Glutamatergic neuron (in vitro differentiated cells): Measurements from ENCODE around the gene TNFAIP1. TPM values are rescaled to one million over a fixed set of nuclear protein-coding genes. Genes with fewer than 3 reads are reported as not detected.
A peak's percentile ranks its signal among the peaks of the same experiment; 100 is the strongest.
"Not testable (repeated sequence)": the region's sequence is repeated elsewhere in the genome, so short reads cannot be mapped to it uniquely, and the experiment has no call there.

Experiments
- DNase-seq: peaks from one replicate; pipeline ENCODE4 v3.0.0; 2022
- H3K27ac Mint-ChIP-seq: one replicate; pipeline ENCODE4 v1.8.0; 2020; ENCODE audit warnings: mild to moderate bottlenecking, mixed read lengths, inconsistent platforms; ENCODE audit not compliant: unreplicated experiment
- H3K27me3 Mint-ChIP-seq: one replicate; pipeline ENCODE4 v1.8.0; 2020; ENCODE audit warnings: mild to moderate bottlenecking, moderate library complexity, mixed read lengths, inconsistent platforms; ENCODE audit not compliant: unreplicated experiment
- H3K36me3 Mint-ChIP-seq: one replicate; pipeline ENCODE4 v1.8.0; 2020; ENCODE audit warnings: mild to moderate bottlenecking, mixed read lengths, inconsistent platforms; ENCODE audit not compliant: unreplicated experiment
- H3K4me1 Mint-ChIP-seq: one replicate; pipeline ENCODE4 v1.8.0; 2020; ENCODE audit warnings: mild to moderate bottlenecking, low read depth, mixed read lengths, inconsistent platforms; ENCODE audit not compliant: unreplicated experiment
- H3K4me3 Mint-ChIP-seq: one replicate; pipeline ENCODE4 v1.8.0; 2020; ENCODE audit warnings: mild to moderate bottlenecking, mixed read lengths, inconsistent platforms; ENCODE audit not compliant: unreplicated experiment
- H3K9me3 Mint-ChIP-seq: one replicate; pipeline ENCODE4 v1.8.0; 2020; ENCODE audit warnings: mild to moderate bottlenecking, moderate library complexity, mixed read lengths, inconsistent platforms; ENCODE audit not compliant: unreplicated experiment
- CTCF ChIP-seq: fragments of 200-600 bp; sonication (generic); IDR thresholded peaks from one replicate; pipeline ENCODE4 v1.5.0; 2021; ENCODE audit not compliant: partially characterized antibody, unreplicated experiment
- long read RNA-seq: library from polyadenylated mRNA; unstranded; transcript quantifications from one replicate; pipeline ENCODE4 v2.0.0, GENCODE V29; 2020; ENCODE audit not compliant: unreplicated experiment
- total RNA-seq: library from RNA; stranded (reverse); fragmentation: NEBNext Ultra II Directional; extraction: Animal tissue kit (Norgen Biotek cat#: 25700); gene quantifications from one replicate; pipeline ENCODE4 v1.2.1, GENCODE V29; 2021; ENCODE audit not compliant: unreplicated experiment

Gene TNFAIP1, protein sequence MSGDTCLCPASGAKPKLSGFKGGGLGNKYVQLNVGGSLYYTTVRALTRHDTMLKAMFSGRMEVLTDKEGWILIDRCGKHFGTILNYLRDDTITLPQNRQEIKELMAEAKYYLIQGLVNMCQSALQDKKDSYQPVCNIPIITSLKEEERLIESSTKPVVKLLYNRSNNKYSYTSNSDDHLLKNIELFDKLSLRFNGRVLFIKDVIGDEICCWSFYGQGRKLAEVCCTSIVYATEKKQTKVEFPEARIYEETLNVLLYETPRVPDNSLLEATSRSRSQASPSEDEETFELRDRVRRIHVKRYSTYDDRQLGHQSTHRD
- 111 TPM for total RNA-seq
- long read RNA-seq, transcript TNFAIP1-201 (7 exons, 3,627 nt) = major isoform, 17 of 26 reads
- long read RNA-seq, partial matches to known transcripts = 1 of 26 reads
- long read RNA-seq, other reads (novel, unspliced or antisense) = 8 of 26 reads

- Mint-ChIP-seq H3K4me1 (peaks cover 14% of the 10 kb centered on the region), H3K27ac (peak within 1 kb of the TSS; percentile 99), H3K36me3 (no peaks in the 10 kb centered on the region), H3K9me3 (peaks cover 20% of the 10 kb centered on the region), H3K4me3 (peak within 1 kb of the TSS; percentile 99), H3K27me3 (peaks cover 12% of the 10 kb centered on the region)
- no peak for TF ChIP-seq CTCF
- DNase-seq = peak; percentile 99
These were observed at the start of gene TNFAIP1, which contains the start of gene IFT20 for GRCh38 chr17:28335201-28335958. TSS of gene TNFAIP1 (plus strand) at chr17:28335761. CDS start at chr17:28339522, 3,761 bp downstream. TSS of gene IFT20 (minus strand) at chr17:28335472. CDS start at chr17:28331985, 3,487 bp downstream.

DNA sequence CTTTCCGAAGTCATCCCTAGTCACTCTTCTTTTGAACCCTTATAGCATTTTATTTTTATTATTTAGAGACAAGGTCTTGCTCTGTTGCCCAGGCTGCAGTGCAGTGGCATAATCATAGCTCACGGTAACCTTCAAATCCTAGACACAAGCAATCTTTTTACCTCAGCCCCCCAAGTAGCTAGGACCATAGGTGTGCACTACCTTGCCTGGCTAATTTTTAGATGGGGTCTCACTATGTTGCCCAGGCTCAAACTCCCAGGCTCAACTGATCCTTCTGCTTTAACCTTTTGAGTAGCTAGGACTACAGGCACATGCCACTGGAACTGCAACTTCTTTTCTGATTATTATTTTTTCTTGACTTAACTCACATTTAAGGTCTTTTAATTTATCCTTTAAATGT is 49.6 kb upstream of the TNFAIP1 start:
- H3K9me3 Mint-ChIP-seq = no peaks in the 10 kb centered on the region
- DNase-seq = no peak
- H3K27me3 Mint-ChIP-seq = no peaks in the 10 kb centered on the region
- no peaks in the 10 kb centered on the region for H3K36me3 Mint-ChIP-seq
- H3K27ac Mint-ChIP-seq = no peak overlapping the region
- no peak overlapping the region for H3K4me3 Mint-ChIP-seq
- no peak for TF ChIP-seq CTCF
- no peaks in the 10 kb centered on the region for H3K4me1 Mint-ChIP-seq

DNA sequence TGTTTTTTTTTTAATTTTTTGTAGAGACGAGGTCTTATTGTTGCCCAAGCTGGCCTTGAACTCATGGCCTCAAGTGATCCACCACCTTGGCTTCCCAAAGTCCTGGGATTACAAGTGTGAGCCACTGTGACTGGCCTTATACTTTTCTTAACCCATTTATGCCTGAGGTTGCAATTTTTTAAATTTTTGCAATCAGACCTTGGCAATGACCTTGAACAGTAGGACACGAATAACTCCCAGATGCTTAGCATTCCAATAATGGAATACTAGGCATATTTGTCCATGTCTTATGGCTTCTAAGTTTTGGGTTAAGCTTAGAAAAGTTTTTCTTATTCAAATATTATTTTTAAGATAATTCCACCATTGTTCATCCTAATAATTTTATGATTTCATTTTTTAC is 44.9 kb upstream of the TNFAIP1 start:
- H3K27ac Mint-ChIP-seq = no peak overlapping the region
- no peak for TF ChIP-seq CTCF
- H3K27me3 Mint-ChIP-seq = no peaks in the 10 kb centered on the region
- H3K36me3 Mint-ChIP-seq = no peaks in the 10 kb centered on the region
- no peak overlapping the region for H3K4me3 Mint-ChIP-seq
- DNase-seq = no peak
- no peaks in the 10 kb centered on the region for H3K4me1 Mint-ChIP-seq
- H3K9me3 Mint-ChIP-seq = peaks cover 1% of the 10 kb centered on the region

DNA sequence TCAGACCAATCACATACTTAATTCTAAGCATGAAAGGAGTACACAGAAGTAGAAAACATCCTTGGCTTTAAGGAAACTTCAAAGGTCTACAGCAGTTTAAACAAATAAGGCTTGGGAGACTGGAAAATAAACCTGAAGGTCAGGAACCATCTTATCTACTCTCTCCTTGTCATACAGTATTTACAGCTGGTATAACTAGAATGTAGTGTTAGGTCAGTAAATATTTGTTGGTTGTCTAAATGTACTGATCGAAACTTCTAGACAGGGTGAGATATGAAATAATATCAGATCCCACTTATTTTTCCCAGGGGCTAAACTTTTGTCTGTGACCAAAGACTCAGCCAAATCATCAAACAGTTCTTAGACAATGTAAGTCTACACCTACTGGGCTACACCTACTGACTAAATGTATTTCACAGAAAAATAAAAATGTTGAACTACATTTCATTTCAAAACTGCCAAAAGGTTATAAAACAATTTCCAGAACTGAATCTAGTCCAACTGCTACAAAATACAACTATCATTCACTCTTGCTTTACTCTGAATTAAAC is 43.7 kb upstream of the TNFAIP1 start:
- DNase-seq = no peak
- H3K27ac Mint-ChIP-seq = no peak overlapping the region
- H3K27me3 Mint-ChIP-seq = no peaks in the 10 kb centered on the region
- H3K9me3 Mint-ChIP-seq = peaks cover 1% of the 10 kb centered on the region
- H3K4me1 Mint-ChIP-seq = no peaks in the 10 kb centered on the region
- TF ChIP-seq CTCF = no peak
- H3K36me3 Mint-ChIP-seq = no peaks in the 10 kb centered on the region
- no peak overlapping the region for H3K4me3 Mint-ChIP-seq

DNA sequence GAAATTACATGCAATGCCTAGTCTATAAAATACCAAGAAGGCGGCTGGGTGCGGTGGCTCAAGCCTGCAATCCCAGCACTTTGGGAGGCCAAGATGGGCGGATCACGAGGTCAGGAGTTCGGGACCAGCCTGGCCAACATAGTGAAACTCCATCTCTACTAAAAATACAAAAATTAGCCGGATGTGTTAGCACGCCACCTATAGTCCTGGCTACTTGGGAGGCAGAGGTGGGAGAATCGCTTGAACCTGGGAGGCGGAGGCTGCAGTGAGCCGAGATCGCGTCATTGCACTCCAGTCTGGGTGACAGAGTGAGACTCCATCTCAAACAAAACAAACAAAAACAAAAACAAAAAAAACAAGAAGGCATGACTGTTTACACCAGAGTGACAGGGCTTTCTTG is 42.7 kb upstream of the TNFAIP1 start:
- H3K9me3 Mint-ChIP-seq, H3K4me3 Mint-ChIP-seq, H3K27me3 Mint-ChIP-seq, H3K4me1 Mint-ChIP-seq, H3K27ac Mint-ChIP-seq, H3K36me3 Mint-ChIP-seq, DNase-seq: not testable (repeated sequence)
